Mesodermal cell (in vitro differentiated cells): ENCODE data around the gene WASF1.

ENCODE experiments used
- H3K27ac ChIP-seq: 2 replicates; pipeline ENCODE4 v1.7.0; 2013; ENCODE audit warnings: mild to moderate bottlenecking, low read depth, low read length, moderate library complexity; ENCODE audit not compliant: severe bottlenecking
- H3K36me3 ChIP-seq: 2 replicates; pipeline ENCODE4 v1.7.1; 2013; ENCODE audit warnings: mild to moderate bottlenecking, low read length, moderate library complexity; ENCODE audit not compliant: control insufficient read depth, insufficient read depth
- H3K4me1 ChIP-seq: one replicate; pipeline ENCODE4 v1.7.1; 2013; ENCODE audit warnings: mild to moderate bottlenecking, low read length; ENCODE audit not compliant: insufficient read depth, control insufficient read depth, poor library complexity, severe bottlenecking
- H3K4me3 ChIP-seq: 2 replicates; pipeline ENCODE4 v1.7.0; 2013; ENCODE audit warnings: low read length, control low read depth, mild to moderate bottlenecking; ENCODE audit not compliant: insufficient read depth, poor library complexity, severe bottlenecking; ENCODE audit errors: extremely low read depth
- H3K9me3 ChIP-seq: 2 replicates; pipeline ENCODE4 v1.7.1; 2013; ENCODE audit warnings: mild to moderate bottlenecking, low read length, moderate library complexity; ENCODE audit not compliant: control insufficient read depth
- WGBS, 2 experiments: methylation state at CpG; one replicate each; pipeline ENCODE4 v1.1.5; 2013; ENCODE audit warnings: missing lambda C conversion rate in 2 of 2; ENCODE audit not compliant: insufficient coverage in 2 of 2; 5-methylcytosine and 5-hydroxymethylcytosine counted together

Gene WASF1

GRCh38 chr6:110053395-110054240 is 125.9 kb downstream of the WASF1 start:
- Histone ChIP-seq H3K27ac (no peak overlapping the region), H3K9me3 (no peaks in the 10 kb centered on the region), H3K4me3 (no peak overlapping the region), H3K4me1 (no peaks in the 10 kb centered on the region), H3K36me3 (no peaks in the 10 kb centered on the region)
- WGBS, 2 experiments: 9 to 28% methylated on average over 2 to 3 of the region's 5 CpGs

GRCh38 chr6:110050440-110050813 is 129.0 kb downstream of the WASF1 start:
- 86 to 92% methylated on average over 2 to 3 of the region's 3 CpGs for WGBS, 2 experiments
- Histone ChIP-seq H3K27ac (no peak overlapping the region), H3K9me3 (peaks cover 4% of the 10 kb centered on the region), H3K4me3 (no peak overlapping the region), H3K36me3 (no peaks in the 10 kb centered on the region), H3K4me1 (no peaks in the 10 kb centered on the region)
